Fibroblast of upper back skin (primary cell): ENCODE data around the gene GNGT2.

Experiments used
- DNase-seq: peaks from one replicate; pipeline ENCODE4 v3.0.0-alpha.2; 2013

GNGT2 gene

GRCh38 chr17:49210158-49211029, at the start of gene GNGT2, which contains the start of gene ABI3:
Gene GNGT2 (minus strand): TSS chr17:49210574. CDS start chr17:49207422, 3,152 bp downstream.
Gene ABI3 (plus strand): TSS chr17:49210707. CDS start chr17:49210725, 18 bp downstream.
- peak; percentile 72 for DNase-seq

DNA sequence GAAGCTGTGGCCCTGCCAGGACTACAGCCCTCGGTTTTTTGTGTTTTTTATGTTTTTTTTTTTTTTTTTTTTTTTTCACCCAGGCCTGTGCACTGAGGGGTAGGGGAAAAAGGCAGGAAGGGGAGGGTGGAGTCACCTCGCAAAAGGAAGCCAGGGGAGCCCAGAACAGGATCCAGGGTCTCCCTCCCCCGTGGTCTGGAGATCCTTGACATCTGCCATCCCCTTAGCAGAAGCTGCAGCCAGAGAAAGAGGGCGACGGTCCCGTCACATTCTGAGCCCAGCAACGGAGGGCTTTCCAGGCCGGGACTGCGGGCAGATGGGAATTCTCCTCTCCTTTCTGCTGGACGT, 49.3 kb upstream of the GNGT2 start:
- no peak for DNase-seq

- DNase-seq = no peak
These were observed 48.0 kb upstream of the GNGT2 start for GRCh38 chr17:49258394-49258793.

- no peak for DNase-seq
These were observed 44.8 kb upstream of the GNGT2 start for GRCh38 chr17:49255125-49255524.

DNA sequence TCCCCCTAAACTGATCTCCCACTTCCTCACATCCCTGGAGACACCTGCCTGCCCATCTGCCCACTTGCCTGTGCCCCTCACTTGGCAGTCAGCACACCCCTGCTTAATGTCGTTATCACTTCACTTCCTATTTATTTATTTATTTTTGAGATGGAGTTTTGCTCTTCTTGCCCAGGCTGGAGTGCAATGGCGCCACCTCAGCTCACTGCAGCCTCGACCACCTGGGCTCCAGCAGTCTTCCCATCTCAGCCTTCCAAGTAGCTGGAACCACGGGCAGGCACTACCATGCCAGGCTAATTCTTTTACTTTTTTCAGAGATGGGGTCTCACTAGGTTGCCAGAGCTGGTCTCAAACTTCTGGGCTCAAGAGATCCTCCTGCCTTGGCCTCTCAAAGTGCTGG, 43.7 kb upstream of the GNGT2 start:
- DNase-seq = no peak

DNA sequence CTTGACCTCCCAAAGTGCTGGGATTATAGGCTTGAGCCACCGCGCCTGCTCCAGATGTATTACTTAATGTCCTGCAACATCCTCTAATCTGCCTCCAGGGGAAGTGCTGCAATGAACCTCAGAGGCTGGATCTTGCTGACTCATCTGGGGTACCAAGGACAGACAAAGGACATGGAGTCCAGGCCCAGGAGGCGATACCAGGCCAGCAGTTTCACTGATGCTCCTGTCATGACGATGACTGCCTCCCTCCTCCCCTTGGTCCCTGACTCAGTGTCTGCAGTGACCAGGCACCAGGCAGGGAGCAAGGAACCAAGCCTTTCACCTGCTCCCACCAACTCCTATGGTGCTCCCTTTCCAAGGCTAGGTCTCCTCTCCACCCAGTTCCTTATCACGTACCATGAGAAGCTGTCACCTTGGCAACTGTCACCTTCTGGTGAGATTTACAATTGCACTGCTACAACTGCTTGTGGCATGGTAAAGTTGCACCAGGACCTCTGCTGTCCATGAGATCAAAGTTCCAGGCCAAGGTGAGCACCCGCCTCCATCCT, 41.8 kb upstream of the GNGT2 start:
- no peak for DNase-seq

GRCh38 chr17:49249890-49250522, 39.6 kb upstream of the GNGT2 start:
- no peak for DNase-seq

DNA sequence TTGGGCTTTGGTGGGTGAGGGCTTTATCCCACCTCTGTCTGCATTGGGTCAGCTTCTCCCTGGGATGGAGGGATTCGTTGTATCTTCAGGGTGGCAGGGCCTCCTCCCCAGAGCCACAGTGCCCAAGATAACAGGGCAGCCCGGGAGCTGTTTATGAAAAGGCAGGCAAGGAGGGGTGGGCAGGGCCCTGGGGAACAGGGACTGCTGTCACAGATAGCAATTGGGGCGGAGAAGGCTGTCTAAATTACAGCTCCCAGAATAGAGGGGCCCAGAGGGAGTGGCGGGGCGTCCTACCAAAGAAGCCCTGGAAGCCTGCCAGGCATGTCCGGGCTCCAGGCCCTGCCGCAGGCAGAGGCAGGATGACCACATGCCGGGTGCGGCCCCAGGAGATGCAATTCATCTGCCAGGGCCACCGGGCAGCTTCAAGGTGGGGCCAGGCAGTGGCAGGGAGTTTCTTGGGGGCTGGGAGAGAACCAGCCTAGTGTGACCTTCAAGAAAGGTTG, 39.0 kb upstream of the GNGT2 start:
- no peak for DNase-seq

- DNase-seq = no peak
These were observed 37.6 kb upstream of the GNGT2 start for GRCh38 chr17:49247944-49248343.

DNA sequence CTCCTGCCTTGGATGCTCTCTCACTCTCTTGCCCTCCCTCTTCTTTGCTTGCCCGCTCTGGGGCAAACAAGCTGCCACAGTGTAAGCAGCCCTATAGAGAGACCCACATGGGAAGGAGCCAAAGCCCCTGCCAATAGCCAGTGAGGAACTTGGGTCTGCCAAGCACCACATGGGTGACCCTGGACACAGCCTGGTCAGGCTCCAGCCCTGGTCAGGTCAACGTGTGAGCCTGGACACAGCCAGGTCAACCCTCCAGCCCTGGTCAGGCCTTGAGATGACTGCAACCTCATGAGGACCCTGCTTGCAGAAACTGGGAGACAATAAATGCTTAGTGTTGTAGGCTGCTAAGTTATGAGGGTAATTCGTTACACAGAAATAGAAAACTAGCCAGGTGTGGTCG, 34.5 kb upstream of the GNGT2 start:
- no peak for DNase-seq

DNA sequence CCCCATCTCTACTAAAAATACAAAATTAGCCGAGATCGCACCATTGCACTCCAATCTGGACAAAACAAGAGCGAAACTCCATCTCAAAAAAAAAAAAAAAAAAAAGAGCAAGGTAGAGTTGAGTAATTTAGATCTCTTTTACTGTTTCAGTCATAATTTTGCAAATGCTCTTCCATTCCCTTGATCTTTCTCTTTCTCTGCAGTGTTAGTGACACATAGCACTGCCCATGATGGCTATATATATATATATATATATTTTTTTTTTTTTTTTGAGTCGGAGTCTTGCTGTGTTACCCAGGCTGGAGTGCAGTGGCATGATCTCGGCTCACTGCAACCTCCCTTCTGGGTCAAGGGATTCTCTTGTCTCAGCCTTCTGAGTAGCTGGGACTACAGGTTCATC, 32.4 kb upstream of the GNGT2 start:
- no peak for DNase-seq

GRCh38 chr17:49241692-49242397, 31.5 kb upstream of the GNGT2 start:
- DNase-seq = no peak

GRCh38 chr17:49241040-49241439, 30.7 kb upstream of the GNGT2 start:
- no peak for DNase-seq

DNA sequence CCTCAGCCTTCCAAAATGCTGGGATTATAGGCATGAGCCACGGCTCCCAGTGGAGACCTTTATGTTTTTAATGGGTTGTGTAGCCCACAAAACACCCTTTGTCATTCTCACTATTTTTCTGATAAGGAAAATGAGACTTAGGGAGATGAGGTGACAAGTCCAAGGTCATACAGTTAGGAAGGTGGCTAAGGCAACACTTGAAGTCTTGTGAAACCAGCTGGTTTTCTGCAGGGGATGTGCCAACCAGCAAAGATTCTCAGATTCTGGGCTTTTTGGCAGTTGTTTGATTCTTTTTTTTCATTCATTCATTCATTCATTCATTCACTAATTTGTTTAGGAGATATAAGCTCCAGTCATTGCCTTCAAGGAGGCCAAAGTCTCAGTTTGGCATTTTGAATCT, 30.2 kb upstream of the GNGT2 start:
- no peak for DNase-seq

DNA sequence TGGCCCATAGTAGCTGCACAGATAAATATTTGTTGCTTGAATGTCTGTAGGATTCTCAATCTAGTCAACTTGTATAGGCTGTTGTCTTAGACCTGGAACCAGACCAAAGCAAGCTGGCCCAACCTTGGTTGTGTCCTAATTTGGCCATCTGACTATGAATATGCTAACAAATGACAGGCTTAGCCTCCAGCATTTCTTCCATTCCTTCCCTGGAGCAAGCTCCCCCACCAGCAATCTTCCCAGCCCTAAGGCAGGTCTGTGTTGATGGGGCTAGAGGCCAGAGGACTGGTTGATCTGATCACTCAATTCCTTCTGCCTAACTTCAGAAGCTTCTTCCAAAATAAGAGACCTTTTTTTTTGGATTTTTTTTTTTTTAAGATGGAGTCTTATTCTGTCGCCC, 29.6 kb upstream of the GNGT2 start:
- no peak for DNase-seq

GRCh38 chr17:49235896-49236295, 25.5 kb upstream of the GNGT2 start:
- DNase-seq = no peak

- no peak for DNase-seq
These were observed 24.2 kb upstream of the GNGT2 start for GRCh38 chr17:49234509-49235080.

- no peak for DNase-seq
These were observed 21.2 kb upstream of the GNGT2 start for GRCh38 chr17:49231563-49231894.

DNA sequence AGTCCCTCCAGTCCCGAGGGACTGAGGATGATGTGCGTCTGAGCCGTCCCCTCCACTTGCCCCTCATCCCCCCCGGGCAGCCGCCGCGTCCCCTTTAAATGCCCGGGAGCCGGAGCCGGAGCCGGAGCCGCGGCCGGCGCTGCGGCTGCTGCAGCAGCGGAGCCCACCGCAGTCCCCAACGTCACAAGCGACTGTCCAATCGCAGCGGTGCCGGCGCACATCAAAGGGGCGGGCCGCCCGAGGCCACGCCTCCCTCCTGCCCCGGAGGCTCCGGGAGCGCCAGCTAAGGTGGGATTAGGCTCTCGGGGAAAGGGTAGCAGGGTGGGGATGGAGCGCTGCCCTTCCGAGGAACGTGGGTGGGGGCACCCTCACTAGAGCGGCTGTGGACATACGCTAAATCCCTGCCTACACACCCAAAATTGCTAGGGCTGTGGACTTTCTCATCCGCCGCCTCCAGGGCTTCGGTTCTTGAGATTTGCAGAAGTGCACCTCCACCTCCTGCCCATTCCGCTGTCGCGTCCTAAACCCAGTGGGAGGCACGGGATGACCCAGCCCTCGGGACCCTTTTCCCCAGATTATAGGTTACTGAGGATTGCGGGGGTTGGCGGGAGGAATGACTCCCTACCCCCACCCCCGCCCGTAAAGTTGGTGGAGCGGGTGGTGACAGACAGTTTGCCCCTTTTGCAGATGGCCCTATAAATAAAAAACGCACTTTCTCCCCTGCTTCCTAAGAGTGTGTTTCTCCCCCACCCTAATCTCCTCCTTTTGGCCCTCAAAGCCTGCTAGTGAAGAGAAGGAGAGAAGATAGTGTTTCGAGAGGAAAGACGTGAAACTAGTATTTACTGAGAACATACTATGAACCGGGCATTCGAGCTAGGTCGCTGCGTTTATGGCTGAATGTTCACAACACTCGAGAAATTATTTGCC, 20.5 kb upstream of the GNGT2 start, which contains the start of gene PHOSPHO1:
TSS of gene PHOSPHO1 (minus strand) at position 152 of the 927 bp plus-strand sequence. CDS start 4,096 bp downstream, outside the sequence.
- peak; percentile 78 for DNase-seq

DNA sequence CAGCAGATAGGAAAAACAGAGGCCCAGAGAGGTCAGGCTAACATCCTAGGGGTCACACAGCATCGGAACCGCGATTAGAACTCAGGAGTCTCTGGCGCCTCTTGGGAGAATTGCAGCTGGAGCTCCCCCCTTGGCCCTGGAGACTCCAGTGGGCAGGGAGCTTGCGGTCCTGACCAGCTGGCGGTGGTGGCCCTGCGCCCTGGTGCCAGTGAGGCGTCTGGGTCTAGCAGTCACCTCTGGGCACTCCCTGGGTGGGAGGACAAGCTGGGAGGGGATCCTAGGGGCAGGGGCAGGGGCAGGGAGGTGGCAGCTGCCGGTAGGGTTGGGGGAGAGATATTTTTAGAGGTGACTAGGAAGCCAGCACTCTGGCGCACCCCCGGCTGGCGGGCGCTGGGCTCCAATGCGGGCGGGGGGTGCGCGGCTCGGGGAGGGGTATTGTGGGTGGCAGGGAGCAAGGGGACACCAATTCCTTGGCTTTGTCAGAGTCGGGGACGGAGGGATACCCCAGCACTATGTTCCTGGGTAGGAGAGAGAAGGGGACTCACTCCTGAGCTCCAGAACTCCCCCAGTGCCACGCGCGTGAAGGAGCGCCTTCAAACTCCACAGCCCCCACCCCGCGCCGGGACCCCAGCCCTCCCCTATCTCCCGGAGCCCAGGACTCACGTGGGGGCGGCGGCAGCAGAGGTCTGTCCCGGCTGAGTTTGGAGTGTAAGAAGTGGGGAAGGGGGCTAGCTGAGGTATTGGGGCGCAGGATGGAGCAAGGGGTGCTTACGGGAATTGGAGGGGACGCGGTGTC, 19.6 kb upstream of the GNGT2 start:
- DNase-seq = no peak
